NCI-H510A treated with DMSO at 0.1 percent for 48 hours (cell line): Measurements from ENCODE around the gene NHSL1.

ENCODE experiments used
- DNase-seq: peaks from one replicate; lab custom pipeline; 2025; lab: John Stamatoyannopoulos, UW

Gene NHSL1

GRCh38 chr6:138498629-138499302 is 528 bp downstream of the NHSL1 start:
- no peak for DNase-seq

GRCh38 chr6:138497286-138497685 is 2.0 kb downstream of the NHSL1 start:
- DNase-seq, result no peak

GRCh38 chr6:138494312-138494711 is 5.0 kb downstream of the NHSL1 start:
- DNase-seq, result no peak

- DNase-seq, result no peak
Observed at GRCh38 chr6:138493413-138493812, 5.9 kb downstream of the NHSL1 start.

- no peak for DNase-seq
Observed at GRCh38 chr6:138492871-138493270, 6.4 kb downstream of the NHSL1 start.

- peak; percentile 21 for DNase-seq
Observed at GRCh38 chr6:138492113-138492512, 7.2 kb downstream of the NHSL1 start.

GRCh38 chr6:138491017-138491416 is 8.3 kb downstream of the NHSL1 start:
- no peak for DNase-seq

- no peak for DNase-seq
Observed at GRCh38 chr6:138489846-138490245, 9.4 kb downstream of the NHSL1 start.

GRCh38 chr6:138487102-138487604 is 12.1 kb downstream of the NHSL1 start:
- DNase-seq, result no peak

GRCh38 chr6:138486249-138487101 is 12.8 kb downstream of the NHSL1 start:
- DNase-seq, result no peak

- DNase-seq, result no peak
Observed at GRCh38 chr6:138485586-138486248, 13.6 kb downstream of the NHSL1 start.

GRCh38 chr6:138485005-138485545 is 14.2 kb downstream of the NHSL1 start:
- peak; percentile 30 for DNase-seq

- DNase-seq, result no peak
Observed at GRCh38 chr6:138484018-138484731, 15.1 kb downstream of the NHSL1 start.

GRCh38 chr6:138482816-138483215 is 16.5 kb downstream of the NHSL1 start:
- DNase-seq, result no peak

GRCh38 chr6:138480279-138480949 is 18.9 kb downstream of the NHSL1 start:
- no peak for DNase-seq

GRCh38 chr6:138477913-138478539 is 21.3 kb downstream of the NHSL1 start:
- DNase-seq, result no peak

GRCh38 chr6:138476116-138476515 is 23.2 kb downstream of the NHSL1 start:
- no peak for DNase-seq

- DNase-seq, result no peak
Observed at GRCh38 chr6:138473144-138473543, 26.1 kb downstream of the NHSL1 start.

- DNase-seq, result no peak
Observed at GRCh38 chr6:138468320-138469015, 30.8 kb downstream of the NHSL1 start.

- DNase-seq, result no peak
Observed at GRCh38 chr6:138467901-138468300, 31.4 kb downstream of the NHSL1 start.
